RPMI8226 (cell line): ENCODE measurements around the gene TLL2.

Experiments used
- DNase-seq: peaks from one replicate; pipeline ENCODE4 v3.0.0-alpha.2; 2015

The TLL2 gene

DNA sequence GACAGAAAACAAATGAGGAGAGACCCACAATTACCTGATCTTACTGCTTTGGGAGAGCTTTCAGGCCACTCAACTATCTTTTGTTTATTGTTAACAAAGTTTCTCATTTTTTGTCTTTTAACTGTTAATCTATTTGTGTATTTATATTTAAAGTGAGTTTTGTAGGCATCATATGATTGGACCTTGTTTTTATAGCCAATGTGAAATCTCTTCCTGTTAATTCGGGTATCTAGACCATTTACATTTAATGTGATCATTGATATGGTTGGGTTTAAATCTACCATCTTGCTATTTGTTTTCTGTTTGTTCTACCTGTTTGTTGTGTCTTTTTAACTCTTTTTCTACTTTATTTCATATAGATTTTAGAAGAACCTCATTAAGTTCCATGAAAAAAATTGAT is 167.4 kb downstream of the TLL2 start:
- no peak for DNase-seq

DNA sequence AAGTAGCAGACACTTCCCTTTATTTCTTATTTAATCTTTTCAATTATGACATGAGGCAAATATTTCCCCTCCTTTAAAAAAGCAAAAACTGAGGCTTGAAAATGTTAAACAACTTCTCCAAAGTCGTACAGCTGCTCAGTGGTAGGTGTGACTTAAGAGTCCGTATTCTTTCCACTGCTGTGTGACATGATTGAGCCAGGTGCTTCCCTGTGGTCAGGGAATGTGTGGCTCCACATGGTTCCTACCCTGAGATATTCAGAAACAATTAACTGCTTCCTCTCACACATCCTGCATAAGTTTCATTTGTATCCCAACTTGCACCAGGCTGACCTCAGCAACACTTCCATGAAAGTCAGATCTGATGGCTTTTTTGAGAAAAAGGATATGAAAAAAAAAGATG is 168.5 kb downstream of the TLL2 start:
- no peak for DNase-seq

DNA sequence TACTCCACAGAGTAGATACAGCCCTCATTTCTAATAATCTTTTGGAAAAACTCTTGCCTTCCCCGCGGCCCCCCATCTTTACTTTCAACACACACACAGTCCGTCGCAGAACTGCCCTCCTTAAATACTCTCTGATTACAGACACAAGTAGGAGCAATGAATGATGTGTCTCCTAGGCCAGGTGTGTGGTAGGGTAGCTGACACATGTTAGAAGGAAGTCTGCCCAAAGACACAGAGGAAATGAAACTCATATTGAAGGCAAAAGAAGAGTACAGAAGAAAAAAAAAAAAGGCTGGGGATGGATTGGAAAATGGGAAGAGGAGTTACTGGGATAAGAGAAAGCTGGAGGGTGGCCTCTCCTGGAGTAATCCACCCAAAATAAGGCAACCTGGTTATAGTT is 169.5 kb downstream of the TLL2 start:
- no peak for DNase-seq

- DNase-seq = no peak
Measured at GRCh38 chr10:96342402-96342801, 171.3 kb downstream of the TLL2 start.

- no peak for DNase-seq
Measured at GRCh38 chr10:96341219-96342182, 172.2 kb downstream of the TLL2 start.

- DNase-seq = peak; percentile 67
Measured at GRCh38 chr10:96339956-96340904, 173.5 kb downstream of the TLL2 start.

DNA sequence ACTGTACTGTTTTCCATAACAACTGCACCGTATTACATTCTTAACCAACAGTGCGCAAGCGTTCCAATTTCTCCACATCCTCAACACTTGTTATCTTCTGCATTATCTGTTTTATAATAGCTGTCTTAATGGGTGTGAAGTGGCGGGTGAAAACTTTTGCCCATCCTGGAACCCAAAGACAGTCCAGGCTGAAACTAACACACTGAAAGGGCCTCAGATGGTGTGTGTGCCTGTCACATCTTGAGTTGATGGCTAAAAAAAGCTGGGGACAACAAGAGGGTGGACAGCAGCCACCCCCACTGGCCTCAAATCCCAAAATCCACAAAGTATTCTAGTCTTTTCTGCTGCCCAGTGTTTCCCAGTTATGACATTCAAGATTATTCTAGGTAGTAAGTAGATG is 174.3 kb downstream of the TLL2 start:
- DNase-seq = no peak

DNA sequence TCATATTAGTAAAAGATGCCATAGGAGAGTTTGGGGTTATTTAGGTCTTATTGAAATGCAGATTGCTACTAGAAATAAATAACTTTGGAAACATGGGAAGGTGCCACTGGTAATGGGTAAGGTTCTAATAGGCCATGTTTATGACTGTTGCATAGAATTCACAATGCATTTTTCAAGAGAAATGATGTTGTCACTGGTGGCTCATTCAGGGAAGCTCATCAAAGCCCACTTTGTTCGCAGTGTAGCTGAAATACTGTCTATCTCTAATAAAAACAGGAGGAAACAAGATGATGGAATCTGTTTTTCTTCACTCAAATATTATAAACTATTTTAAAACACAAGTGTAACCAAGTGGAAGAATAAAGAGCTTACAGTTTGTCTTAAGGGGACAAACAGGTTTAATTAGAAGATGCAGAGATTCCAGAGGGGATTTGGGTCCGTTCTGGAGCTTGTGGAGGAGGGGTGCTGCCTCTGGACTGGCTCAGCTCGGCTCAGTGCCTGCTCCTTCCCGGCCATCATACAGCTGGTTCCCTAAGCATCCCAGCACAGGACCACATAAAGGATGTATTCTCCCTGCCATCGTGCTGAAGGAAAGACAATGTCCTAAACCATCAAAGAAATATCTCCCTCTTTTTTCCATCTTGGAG is 175.3 kb downstream of the TLL2 start:
- DNase-seq = no peak

DNA sequence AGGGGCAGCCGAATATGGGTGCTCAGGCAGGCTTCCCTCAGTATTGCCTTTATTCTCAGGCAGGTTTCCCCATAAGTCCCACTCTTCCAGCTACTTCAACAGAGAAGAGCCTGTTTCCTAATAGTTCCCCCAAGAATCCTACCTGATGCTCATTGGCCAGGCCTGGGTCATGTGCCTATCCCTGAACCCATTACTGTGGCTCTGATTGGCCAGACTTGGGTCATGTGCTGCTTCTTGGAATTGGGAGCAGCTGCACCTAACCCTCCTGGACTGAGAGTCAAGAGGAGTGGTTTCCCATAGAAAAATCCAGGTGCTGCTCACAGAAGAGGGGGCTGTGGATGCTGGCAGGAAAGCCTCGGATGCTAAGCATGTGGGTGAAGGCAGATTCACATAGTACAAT is 176.6 kb downstream of the TLL2 start:
- no peak for DNase-seq

DNA sequence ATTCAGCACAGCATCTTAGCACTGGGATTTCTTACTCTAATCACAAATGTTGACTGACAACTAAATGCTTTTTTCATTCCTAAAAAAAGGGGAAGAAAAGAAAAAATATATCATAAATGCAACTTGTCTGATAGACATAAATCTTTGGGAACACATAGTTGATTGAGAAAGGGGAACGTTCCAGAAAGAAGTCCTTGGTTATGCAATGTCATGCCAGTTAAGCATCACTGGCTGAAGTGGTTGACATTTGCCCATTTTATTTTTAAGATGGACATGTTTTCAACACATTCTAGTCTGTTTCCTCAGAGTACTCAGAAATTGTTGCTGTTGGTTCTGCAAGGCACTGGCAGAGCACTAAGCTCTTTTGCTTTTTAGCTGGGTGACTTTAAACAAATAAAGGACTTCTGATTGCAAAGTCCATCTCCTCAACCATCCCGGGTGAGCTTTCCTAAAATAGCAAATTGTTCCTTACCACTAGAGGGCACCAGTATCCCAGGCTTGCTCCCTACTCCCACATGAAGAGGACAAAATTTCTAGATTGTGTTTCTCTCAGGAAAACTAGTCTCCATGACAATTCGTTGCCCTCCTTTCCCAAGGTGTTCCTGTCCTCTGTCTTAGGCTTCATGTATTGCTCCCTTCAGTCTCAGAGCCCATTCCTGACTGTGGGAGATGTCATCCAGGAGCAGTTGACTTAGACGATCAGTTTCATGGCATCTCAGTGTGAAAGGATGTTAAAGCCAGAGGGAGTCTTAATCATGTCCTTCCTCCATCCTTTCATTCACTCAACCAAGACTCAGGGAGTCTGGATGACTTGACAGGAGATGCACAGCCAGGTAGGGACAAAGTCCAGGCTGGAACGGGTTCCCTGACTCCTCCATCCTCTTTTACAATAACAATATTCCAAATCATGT is 178.9 kb downstream of the TLL2 start:
- DNase-seq = peak; percentile 5

GRCh38 chr10:96333101-96333500 is 180.6 kb downstream of the TLL2 start:
- no peak for DNase-seq

DNA sequence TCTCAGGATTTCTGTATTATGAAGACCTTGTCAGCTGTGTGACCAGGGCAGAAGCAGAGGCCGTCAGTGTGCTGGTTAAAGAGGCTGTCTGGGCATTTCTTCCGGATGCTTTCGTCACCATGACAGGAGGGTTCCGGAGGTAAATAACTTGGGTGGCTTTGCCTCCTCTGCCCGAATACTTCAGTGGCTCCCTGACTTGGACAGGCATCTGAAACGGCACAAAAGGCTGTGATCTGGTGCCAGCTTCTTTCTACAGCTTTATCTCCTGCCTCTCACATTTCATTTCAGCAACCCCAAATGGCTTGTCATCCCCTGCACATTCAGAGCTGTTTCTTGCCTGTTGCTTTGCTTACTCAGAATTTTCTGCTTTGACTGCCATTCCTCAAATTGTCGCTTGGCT is 186.3 kb downstream of the TLL2 start:
- DNase-seq = no peak

DNA sequence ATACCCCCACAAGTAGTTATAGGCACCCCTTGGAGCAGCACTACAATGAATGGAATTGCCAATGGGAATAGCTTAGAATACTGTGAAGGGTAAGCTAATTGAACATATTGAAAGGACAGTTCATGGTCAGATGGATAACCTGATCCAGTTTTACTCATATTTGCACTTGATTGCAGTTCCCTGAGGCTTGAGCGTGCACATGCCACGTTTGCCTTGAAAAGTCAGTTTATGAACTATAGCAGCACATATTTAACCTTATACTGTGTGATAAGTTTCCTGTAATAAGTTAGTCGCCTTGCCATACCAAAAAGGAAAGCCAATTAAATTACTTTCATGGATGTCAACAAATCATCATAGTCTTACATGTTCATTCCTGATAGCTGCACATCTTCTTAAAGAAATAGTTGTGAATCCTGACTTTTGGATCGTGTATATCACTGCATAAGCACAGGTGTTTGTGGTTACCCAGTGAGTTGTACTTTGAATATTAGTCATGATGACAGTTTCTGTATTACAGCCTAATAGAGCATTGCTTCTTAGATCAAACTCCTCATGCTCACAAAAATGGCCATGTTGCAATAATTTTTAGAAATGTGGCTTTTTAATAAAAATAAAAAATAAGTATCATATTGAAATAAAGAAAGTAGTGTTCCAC is 187.9 kb downstream of the TLL2 start:
- no peak for DNase-seq

GRCh38 chr10:96324447-96324846 is 189.3 kb downstream of the TLL2 start:
- DNase-seq = no peak

DNA sequence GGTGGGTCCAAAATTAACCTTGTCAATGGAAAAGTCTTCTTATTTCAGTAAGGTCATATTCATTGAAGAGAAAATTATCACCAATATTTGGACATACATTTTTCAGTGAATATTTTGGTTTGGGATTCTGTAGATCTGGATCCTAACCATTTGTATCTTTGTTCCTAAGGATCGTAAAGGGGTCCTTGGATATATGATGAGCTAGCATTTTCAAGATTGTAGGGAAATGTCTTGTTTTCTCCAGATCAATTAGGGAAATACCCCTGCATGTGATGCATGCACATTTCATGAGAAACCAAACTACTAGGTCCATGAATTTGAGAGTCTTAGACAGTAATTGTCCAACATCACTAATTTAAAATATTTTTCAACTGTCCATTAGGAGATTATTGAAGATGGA is 191.5 kb downstream of the TLL2 start:
- DNase-seq = no peak

DNA sequence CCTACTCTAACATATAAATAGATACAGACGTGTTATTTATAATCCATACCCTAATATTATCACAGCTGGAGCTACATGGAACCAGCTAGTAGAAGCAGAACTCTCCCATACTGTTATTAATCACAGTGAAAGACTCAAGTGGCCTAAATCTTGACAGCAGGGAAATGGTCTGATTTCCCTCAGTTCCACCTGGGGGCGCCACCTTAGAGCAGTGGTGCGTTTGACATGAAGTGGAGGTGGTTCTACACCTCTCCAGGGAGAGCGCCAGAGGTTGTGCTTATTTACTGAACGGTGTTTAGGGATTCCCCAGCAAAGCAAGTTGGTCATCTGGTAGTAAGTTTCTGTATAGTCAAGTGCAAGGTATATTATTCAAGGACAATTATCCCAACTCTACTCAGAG is 191.9 kb downstream of the TLL2 start:
- DNase-seq = no peak

GRCh38 chr10:96319754-96320474 is 193.8 kb downstream of the TLL2 start:
- no peak for DNase-seq

- DNase-seq = no peak
Measured at GRCh38 chr10:96317067-96317833, 196.5 kb downstream of the TLL2 start.
